IPS-NIHi7 (cell line): Measurements from ENCODE around the gene SGK2.
A peak's percentile ranks its signal among the peaks of the same experiment; 100 is the strongest.

Experiments
- DNase-seq: peaks from one replicate; pipeline ENCODE4 v3.0.0; 2012; ENCODE audit warnings: mixed read lengths; ENCODE audit errors: extremely low spot score

SGK2 gene

DNA sequence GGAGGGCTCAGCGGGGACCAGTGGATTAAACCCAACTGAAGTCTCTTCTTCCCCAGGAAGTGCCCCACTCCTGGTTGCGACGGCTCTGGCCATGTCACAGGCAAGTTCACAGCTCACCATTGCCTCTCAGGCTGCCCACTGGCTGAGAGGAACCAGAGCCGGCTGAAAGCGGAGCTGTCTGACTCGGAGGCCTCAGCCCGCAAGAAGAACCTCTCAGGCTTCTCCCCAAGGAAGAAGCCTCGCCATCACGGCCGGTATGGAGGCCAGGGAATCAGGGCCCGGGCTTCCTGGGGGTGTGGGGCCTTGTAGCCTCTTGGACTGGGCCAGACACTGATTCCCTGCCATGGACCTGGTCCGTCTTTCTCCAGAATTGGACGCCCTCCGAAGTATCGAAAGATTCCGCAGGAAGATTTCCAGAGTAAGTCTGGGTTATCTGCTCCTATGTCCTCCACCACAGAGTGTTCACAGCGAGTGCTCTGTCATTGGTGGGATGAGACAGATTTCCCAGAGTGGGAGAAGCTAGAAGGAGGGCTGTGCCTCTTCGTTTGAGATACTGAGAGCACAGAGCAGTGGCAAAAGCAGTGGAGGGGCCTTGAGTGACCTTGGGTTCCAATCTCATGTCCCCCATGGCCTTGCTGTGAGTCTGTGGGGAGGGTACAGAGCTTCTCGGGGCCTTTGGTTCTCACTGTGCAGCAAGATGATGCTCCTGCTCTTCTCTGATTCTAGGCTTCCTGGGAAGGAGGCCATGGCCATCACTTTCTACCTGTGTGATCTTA is 22.6 kb upstream of the SGK2 start:
- no peak for DNase-seq

DNA sequence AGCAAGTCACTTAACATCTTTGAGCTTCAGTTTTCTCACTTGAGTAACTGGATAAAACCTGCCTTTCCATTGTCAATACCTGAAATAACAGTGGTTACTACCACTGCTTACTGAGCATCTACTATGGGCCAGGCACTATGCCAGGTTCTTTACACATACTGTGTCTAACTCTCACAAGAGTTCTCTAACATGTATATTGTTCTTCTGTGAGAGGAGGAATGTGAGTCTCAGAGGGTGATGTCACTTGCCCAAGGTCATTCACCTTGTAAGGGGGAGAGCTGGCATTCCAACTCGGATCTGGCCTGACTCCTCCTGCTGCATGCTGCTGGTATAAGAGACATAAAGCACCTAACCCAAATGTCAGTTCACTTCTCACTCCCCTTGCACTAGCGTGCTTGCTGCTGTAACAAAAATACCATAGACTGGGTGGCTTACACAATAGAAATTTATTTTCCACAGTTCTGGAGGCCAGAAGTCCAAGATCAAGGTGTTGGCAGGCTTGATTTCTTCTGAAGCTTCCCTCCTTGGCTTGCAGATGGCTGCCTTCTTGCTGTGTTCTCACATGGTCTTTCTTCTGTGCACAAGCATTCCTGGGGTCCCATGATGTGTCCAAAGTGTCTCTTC is 21.9 kb upstream of the SGK2 start:
- no peak for DNase-seq

DNA sequence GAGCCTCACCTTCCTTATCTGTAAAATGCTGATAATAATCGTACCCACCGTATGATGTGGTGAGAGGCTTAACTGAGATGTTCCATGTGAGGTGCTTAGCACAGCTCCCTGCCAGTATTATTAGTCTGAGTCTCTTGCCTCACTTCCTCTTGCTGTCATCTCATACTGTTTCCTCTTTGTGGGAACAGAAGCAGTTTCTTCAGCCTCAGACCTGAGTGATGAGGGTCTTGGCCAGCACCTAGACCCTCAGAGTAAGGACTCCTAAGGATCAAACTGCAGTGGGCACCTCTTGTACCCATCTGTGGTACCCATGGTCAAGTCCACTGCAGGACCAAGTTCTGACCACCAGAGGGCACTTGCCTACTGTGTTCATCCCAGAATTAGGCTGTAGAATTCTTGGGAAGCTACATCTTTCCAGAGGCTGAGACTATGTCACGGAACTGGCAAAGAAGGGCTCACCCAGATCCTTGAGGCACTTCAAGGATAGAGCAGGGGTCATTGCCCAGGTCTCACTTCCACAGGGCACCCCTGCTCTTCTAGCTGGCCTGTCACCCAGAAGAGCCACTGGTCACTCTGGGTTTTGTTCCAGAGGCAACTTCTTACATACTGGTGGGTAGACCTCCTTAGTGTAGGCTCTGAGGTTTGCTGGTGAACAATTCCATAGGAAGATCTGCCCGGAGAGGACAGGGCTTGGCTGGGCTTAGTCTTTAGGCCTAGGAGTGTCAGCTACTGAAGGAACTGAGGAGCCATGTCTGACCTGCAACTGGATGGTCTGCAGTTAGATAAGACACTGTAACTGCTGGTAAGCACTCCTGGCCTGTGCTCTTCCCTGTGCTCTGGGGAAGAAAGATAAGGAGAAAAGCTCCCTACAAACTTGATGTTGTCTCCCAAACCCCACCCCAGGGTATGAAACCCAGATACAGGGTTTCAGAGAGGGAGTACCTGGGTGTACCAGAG is 20.6 kb upstream of the SGK2 start:
- peak; percentile 78 for DNase-seq

- DNase-seq, result no peak
These were observed 19.7 kb upstream of the SGK2 start for GRCh38 chr20:43538878-43539700.

DNA sequence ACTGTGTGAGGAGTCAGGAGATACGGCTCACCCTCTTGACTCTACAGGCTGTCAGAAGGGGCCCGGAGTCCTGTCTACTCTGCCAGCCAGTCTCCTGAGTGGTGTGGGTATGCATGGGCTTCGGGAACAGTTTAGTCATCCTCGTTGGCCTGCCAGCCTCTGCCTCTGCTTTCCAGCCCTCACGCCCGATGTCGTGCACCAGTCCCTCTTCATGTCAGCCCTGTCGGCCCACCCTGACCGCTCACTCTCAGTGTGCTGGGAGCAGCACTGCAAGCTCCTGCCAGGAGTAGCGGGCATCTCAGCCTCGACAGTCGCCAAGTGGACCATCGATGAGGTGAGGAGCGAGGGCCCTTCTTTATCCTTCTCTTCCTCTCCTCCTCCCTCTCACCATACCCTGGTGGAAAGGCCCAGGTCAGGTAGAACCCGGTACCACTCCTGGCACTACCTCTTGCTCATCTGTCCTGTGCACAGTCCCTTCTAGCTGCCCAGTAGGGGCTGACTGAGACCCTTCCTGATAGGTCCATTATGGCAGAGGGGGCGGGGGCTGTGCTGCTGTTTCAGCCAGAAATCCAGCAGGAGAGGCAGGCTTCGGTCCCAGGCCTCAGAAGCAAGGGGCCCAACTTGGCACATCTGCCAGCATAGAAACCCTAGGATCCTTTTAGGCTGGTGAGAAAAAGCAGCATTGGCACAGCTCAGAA is 18.7 kb upstream of the SGK2 start:
- no peak for DNase-seq

DNA sequence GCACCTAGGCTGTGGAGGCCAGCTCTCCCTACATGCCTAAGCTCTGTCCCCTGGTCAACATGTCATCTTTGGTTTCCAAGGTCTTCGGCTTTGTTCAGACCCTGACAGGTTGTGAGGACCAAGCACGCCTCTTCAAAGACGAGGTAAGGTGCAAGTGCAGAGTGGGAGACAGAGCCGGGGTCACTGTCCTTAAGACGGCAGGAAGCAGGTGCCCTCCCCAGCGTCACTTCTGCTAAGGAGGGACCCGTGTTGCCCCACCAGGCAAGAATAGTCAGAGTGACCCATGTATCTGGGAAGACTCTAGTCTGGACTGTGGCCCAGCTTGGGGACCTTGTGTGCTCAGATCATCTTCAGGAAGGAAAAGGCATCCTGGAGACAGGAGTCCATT is 18.2 kb upstream of the SGK2 start:
- DNase-seq, result no peak

DNA sequence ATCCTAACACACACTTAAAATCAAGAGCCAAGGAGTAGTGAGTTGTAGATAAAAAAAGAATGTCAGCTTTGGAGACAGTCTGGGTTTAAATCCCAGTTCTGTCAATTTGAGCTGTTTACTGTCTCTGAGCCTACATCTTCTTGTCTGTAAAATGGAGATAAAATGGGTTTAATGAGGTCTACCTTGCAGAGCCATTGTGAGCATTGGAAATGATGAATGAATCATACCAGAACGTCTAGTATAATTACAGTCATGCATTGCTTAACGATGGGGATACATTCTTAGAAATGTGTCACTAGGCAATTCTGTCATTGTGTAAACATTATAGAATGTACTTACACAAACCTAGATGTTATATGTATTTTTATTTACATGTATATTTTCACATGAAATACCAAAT is 17.6 kb upstream of the SGK2 start:
- no peak for DNase-seq

GRCh38 chr20:43542161-43542560 is 16.7 kb upstream of the SGK2 start:
- DNase-seq, result no peak

DNA sequence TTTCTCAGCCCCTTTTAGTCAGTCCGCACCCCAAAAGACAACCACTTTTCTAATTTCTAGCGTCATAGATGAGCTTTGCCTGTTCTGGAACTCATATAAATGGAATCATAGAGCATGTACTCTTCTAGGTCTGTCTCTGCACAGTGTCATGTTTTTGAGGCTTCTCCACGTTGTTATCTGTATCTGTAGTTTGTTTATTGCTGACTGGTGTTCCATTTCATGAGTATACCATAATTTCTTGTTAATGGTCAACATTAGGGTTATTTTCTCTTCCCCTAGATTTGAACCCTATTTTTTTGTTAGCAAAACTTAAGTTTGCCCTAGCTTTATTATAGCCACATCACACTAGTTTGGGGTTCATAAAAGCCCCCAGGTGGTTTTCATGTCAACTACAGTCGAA is 16.2 kb upstream of the SGK2 start:
- no peak for DNase-seq

GRCh38 chr20:43543138-43543537 is 15.7 kb upstream of the SGK2 start:
- DNase-seq, result no peak

DNA sequence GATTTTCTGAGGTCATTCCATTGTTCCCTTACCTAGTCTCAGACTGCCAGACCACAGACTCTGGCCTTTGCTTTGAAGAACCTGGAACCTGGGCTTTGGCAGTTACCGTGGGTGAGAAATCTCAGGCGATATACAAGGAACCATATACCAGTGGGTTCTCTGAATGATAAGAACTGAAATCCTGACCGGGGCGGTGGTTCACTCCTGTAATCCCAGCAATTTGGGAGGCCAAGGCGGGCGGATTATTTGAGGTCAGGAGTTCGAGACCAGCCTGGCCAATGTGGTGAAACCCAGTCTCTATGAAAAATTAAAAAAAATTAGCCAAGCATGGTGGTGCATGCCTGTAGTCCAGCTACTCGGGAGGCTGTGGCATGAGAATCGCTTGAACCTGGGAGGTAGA is 14.3 kb upstream of the SGK2 start:
- DNase-seq, result no peak

DNA sequence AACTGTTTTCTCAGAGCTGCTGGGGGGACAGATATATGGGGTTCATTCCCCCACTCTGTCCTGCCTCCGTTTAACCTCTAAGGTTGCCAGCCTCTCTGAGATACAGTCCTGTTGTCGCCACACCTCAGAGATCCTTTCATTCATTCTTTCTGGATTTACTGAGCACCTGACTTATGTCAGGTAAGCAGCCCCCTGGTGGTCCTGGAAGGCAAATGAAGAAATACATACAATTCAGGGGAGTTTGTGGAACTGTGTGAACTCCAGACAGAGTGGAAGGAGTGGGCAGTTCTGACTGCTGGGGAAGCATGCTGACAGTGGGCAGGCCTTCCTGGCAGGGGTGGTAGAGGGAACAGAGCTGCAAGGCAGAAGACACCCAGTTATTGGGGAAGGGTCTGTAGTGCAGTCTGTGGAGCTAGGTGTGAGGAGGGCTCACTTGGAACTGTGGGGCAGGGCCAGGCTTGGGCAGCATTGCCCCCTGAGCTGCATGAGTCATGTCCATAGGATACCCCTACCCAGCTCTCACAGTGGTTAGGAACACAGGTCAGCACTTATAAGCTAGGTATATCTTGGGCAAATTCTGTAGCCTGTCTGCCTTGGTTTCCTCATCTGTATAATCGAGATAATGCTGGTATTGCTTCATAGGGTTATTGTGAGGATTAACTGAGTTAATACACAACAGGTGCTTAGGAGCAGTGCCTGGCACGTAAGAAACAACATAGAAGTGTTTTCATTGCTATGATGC is 12.8 kb upstream of the SGK2 start:
- no peak for DNase-seq

- no peak for DNase-seq
These were observed 10.4 kb upstream of the SGK2 start for GRCh38 chr20:43548273-43548880.

- no peak for DNase-seq
These were observed 9.3 kb upstream of the SGK2 start for GRCh38 chr20:43549416-43550065.

GRCh38 chr20:43550456-43550855 is 8.4 kb upstream of the SGK2 start:
- DNase-seq, result no peak

- no peak for DNase-seq
These were observed 4.5 kb upstream of the SGK2 start for GRCh38 chr20:43554369-43554768.

DNA sequence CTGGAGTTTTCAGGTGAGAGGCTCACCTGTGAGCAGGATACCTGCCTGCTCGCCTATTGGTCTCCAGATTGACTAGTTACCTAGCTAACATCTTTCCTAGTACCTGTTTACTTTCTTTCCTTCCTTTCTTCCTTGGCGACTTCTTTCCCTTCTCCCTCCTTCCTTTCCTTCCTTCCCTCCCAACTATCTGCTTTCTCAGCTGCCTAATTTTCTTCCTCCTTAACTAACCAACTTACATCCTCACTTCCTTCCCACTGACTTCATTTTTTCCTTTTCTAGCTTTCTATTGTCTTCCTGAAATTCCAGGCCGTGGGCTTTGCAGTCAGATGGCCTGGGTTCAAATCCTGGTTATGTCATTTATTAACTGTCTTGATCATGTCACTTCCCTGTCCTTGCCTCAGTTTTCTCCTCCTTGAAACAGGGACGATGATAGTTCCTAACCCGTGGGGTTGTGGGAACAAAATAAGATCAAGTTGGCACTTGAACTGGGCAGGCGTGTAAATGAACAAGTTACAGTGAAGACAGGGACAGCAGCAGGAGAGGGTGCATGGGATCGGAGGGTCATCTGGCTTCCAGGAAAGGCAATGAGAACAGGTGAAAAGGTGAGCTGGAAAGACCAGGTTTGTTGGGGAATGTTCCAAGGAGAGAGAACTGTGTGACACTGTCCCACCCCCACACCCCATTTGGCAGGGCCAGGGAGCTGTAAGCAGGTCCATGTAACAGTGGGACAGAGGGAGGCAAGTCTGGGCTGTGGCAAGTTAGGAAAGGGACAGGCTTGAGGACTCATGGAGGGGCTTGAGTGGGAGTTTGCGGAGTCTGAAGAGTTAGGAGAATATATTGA is 540 bp downstream of the SGK2 start:
- DNase-seq, result no peak

- no peak for DNase-seq
These were observed 2.1 kb downstream of the SGK2 start for GRCh38 chr20:43560974-43561373.
